HG02938 (cell line): ENCODE measurements around the gene FER.
"Not testable (repeated sequence)": the region's sequence is repeated elsewhere in the genome, so short reads cannot be mapped to it uniquely, and the experiment has no call there.

ENCODE experiments used
- ATAC-seq: cut with Tn5 transposase; IDR thresholded peaks from one replicate; pipeline ENCODE4 v1.9.1; 2021; ENCODE audit warnings: mild to moderate bottlenecking, moderate library complexity; ENCODE audit not compliant: unreplicated experiment

FER gene

GRCh38 chr5:108869066-108869465 is 121.4 kb downstream of the FER start:
- ATAC-seq: no peak

GRCh38 chr5:108876451-108876850 is 128.8 kb downstream of the FER start:
- no peak for ATAC-seq

- ATAC-seq: no peak
Measured at GRCh38 chr5:108878756-108879155, 131.1 kb downstream of the FER start.

- no peak for ATAC-seq
Measured at GRCh38 chr5:108881133-108881532, 133.4 kb downstream of the FER start.

- no peak for ATAC-seq
Measured at GRCh38 chr5:108884736-108885135, 137.0 kb downstream of the FER start.

GRCh38 chr5:108898257-108898656 is 150.6 kb downstream of the FER start:
- no peak for ATAC-seq

GRCh38 chr5:108898707-108899106 is 151.0 kb downstream of the FER start:
- no peak for ATAC-seq

- not testable (repeated sequence) for ATAC-seq
Measured at GRCh38 chr5:108899244-108899643, 151.5 kb downstream of the FER start.

GRCh38 chr5:108900668-108901067 is 153.0 kb downstream of the FER start:
- ATAC-seq: no peak

- ATAC-seq: no peak
Measured at GRCh38 chr5:108905805-108906204, 158.1 kb downstream of the FER start.

- no peak for ATAC-seq
Measured at GRCh38 chr5:108910627-108911026, 162.9 kb downstream of the FER start.

GRCh38 chr5:108911055-108911454 is 163.4 kb downstream of the FER start:
- ATAC-seq: peak; percentile 94

- no peak for ATAC-seq
Measured at GRCh38 chr5:108917596-108917995, 169.9 kb downstream of the FER start.

GRCh38 chr5:108919591-108920326 is 172.1 kb downstream of the FER start:
- no peak for ATAC-seq

GRCh38 chr5:108924457-108924961 is 176.8 kb downstream of the FER start:
- ATAC-seq: no peak

GRCh38 chr5:108925073-108925472 is 177.4 kb downstream of the FER start:
- no peak for ATAC-seq

GRCh38 chr5:108930107-108930506 is 182.4 kb downstream of the FER start:
- no peak for ATAC-seq

GRCh38 chr5:108935611-108936010 is 187.9 kb downstream of the FER start:
- no peak for ATAC-seq

GRCh38 chr5:108937221-108937620 is 189.5 kb downstream of the FER start:
- ATAC-seq: no peak

- no peak for ATAC-seq
Measured at GRCh38 chr5:108940506-108940905, 192.8 kb downstream of the FER start.

- no peak for ATAC-seq
Measured at GRCh38 chr5:108941746-108942145, 194.0 kb downstream of the FER start.

- ATAC-seq: no peak
Measured at GRCh38 chr5:108942701-108943100, 195.0 kb downstream of the FER start.

- no peak for ATAC-seq
Measured at GRCh38 chr5:108945094-108945493, 197.4 kb downstream of the FER start.
